Gastrocnemius medialis (tissue), 4 donors: Measurements from ENCODE around the gene RNF123. TPM values are rescaled to one million over a fixed set of nuclear protein-coding genes. Genes with fewer than 3 reads are reported as not detected.

ENCODE experiments used
- ATAC-seq, 2 donors: fragments of 150-250 bp; one replicate each; pipeline ENCODE4 v1.9.1; 2016
- DNase-seq, 2 donors: peaks; one replicate each; pipeline ENCODE4 v3.0.0-alpha.2; 2019
- H3K27ac ChIP-seq, 4 donors: fragments of 200-600 bp; sonication (generic); 1 replicate in 1 of 4; 2 replicates in 3 of 4; pipeline ENCODE4 v1.5.1; 2016 to 2018; ENCODE audit warnings: mild to moderate bottlenecking in 2 of 4, moderate library complexity in 1 of 4
- H3K27me3 ChIP-seq, 3 donors: fragments of 200-600 bp; sonication (generic) in 2 of 3; 1 replicate in 1 of 3; 2 replicates in 2 of 3; pipeline versions ENCODE4 v1.5.1 to v1.6.0; 2016 to 2019; ENCODE audit warnings: mild to moderate bottlenecking in 1 of 3, moderate library complexity in 1 of 3
- H3K36me3 ChIP-seq, 2 donors: fragments of 200-600 bp; sonication (generic) in 1 of 2; one replicate each; pipeline ENCODE4 v1.5.1; 2017 to 2018
- H3K4me1 ChIP-seq, 2 donors: fragments of 200-600 bp; sonication (generic) in 1 of 2; one replicate each; pipeline ENCODE4 v1.5.1; 2016 to 2017; ENCODE audit warnings: mild to moderate bottlenecking in 2 of 2
- H3K4me3 ChIP-seq, 4 donors: fragments of 200-600 bp; sonication (generic) in 3 of 4; 1 replicate in 1 of 4; 2 replicates in 3 of 4; pipeline ENCODE4 v1.5.1; 2016 to 2019; ENCODE audit warnings: mild to moderate bottlenecking in 2 of 4
- H3K9me3 ChIP-seq, 3 donors: fragments of 200-600 bp; sonication (generic) in 2 of 3; 1 replicate in 1 of 3; 2 replicates in 2 of 3; pipeline ENCODE4 v1.5.1; 2016 to 2019
- CTCF ChIP-seq, 5 experiments: fragments of 450-650 bp in 3 of 5; fragments of 200-600 bp in 2 of 5; sonication (generic) in 2 of 5; IDR thresholded peaks in 4 of 5; conservative IDR thresholded peaks in 1 of 5; 1 replicate in 4 of 5; 2 replicates in 1 of 5; pipeline ENCODE4 v1.5.1; 2016 to 2019; ENCODE audit warnings: antibody characterized with exemption in 5 of 5, mild to moderate bottlenecking in 3 of 5, moderate library complexity in 3 of 5
- POLR2A ChIP-seq, 2 donors: fragments of 450-650 bp; IDR thresholded peaks; one replicate each; pipeline ENCODE4 v1.6.1; 2017; ENCODE audit warnings: antibody characterized with exemption in 2 of 2, mild to moderate bottlenecking in 2 of 2, moderate library complexity in 2 of 2
- in situ Hi-C, 4 donors: fragments of 200-750 bp; cut with MboI; loops; one replicate each; pipeline versions ENCODE4 v1.15.0 to v1.8.0; 2017; ENCODE audit warnings: low sequenced_read_pairs in 4 of 4
- intact Hi-C: fragments of 100-400 bp; cut with DNase I; formaldehyde crosslinking; loops from one replicate; pipeline ENCODE4 v1.15.1; 2023; ENCODE audit warnings: low total_unique reads
- total RNA-seq, 4 donors: library from RNA; depleted of rRNA; stranded (reverse); fragments of >200 nt; gene quantifications; one replicate each; pipeline versions ENCODE4 v1.1.0 to v1.2.3, GENCODE V29; 2016

Gene RNF123
- total RNA-seq, 4 donors from 2014 or later: 82.8 to 132 (median 128) TPM

- H3K27ac ChIP-seq: peak overlapping the region in 1 of 4 donors; percentile 96
- peaks cover 0 to 26% of the 10 kb centered on the region in 2 donors for H3K36me3 ChIP-seq
- TF ChIP-seq CTCF (IDR thresholded peaks at IDR 0.05 in 4 of 5, conservative IDR thresholded peaks at IDR 0.05 in 1 of 5) (no peak), POLR2A (IDR thresholded peaks at IDR 0.05) (no peak)
- in situ Hi-C loops (no loop called here), intact Hi-C loops (no loop called here)
- H3K9me3 ChIP-seq: no peaks in the 10 kb centered on the region
- H3K4me3 ChIP-seq: no peak overlapping the region
- peak in 1 of 2 donors; percentile 34 for DNase-seq
- no peaks in the 10 kb centered on the region for H3K27me3 ChIP-seq
- ATAC-seq: no peak
- peaks cover 27 to 41% of the 10 kb centered on the region in 2 donors for H3K4me1 ChIP-seq
Observed at GRCh38 chr3:49720855-49721595, 31.7 kb downstream of the RNF123 start.

- in situ Hi-C loops (no loop called here), intact Hi-C loops (no loop called here)
- Histone ChIP-seq H3K4me3 (no peak overlapping the region), H3K27me3 (no peaks in the 10 kb centered on the region), H3K9me3 (no peaks in the 10 kb centered on the region), H3K27ac (peak overlapping the region in 2 of 4 donors; percentile 13 to 96), H3K4me1 (peaks cover 27 to 41% of the 10 kb centered on the region in 2 donors), H3K36me3 (peaks cover 0 to 27% of the 10 kb centered on the region in 2 donors)
- ATAC-seq (no peak), DNase-seq (no peak)
- TF ChIP-seq POLR2A (IDR thresholded peaks at IDR 0.05) (no peak), CTCF (IDR thresholded peaks at IDR 0.05 in 4 of 5, conservative IDR thresholded peaks at IDR 0.05 in 1 of 5) (no peak)
Observed at GRCh38 chr3:49721596-49721895, 32.2 kb downstream of the RNF123 start.

GRCh38 chr3:49721896-49722781 lies 32.8 kb downstream of the RNF123 start:
- in situ Hi-C loops: no loop called here

GRCh38 chr3:49722896-49723295 lies 33.5 kb downstream of the RNF123 start:
- ATAC-seq: no peak
- intact Hi-C loops: loop anchor here (2.0 kb wide), 1 partner anchor 80 kb away; the partner anchor contains the start of gene INKA1
- Histone ChIP-seq H3K27me3 (no peaks in the 10 kb centered on the region), H3K27ac (peak overlapping the region; percentile 88 to 100 (median 96)), H3K4me3 (peak overlapping the region; percentile 79 to 99 (median 92)), H3K4me1 (peaks cover 27 to 41% of the 10 kb centered on the region in 2 donors), H3K9me3 (no peaks in the 10 kb centered on the region), H3K36me3 (peaks cover 0 to 39% of the 10 kb centered on the region in 2 donors)
- DNase-seq: no peak
- no peak for TF ChIP-seq CTCF (IDR thresholded peaks at IDR 0.05 in 4 of 5, conservative IDR thresholded peaks at IDR 0.05 in 1 of 5)
- no peak for TF ChIP-seq POLR2A (IDR thresholded peaks at IDR 0.05)
- in situ Hi-C loops: no loop called here

More at GRCh38 chr3:49721896-49722781, 32.8 kb downstream of the RNF123 start:
- no peaks in the 10 kb centered on the region for H3K27me3 ChIP-seq
- H3K4me1 ChIP-seq: peaks cover 27 to 41% of the 10 kb centered on the region in 2 donors
- intact Hi-C loops: loop anchor here (2.0 kb wide), 1 partner anchor 81 kb away; the partner anchor contains the start of gene INKA1
- TF ChIP-seq POLR2A (IDR thresholded peaks at IDR 0.05) (no peak), CTCF (IDR thresholded peaks at IDR 0.05 in 4 of 5, conservative IDR thresholded peaks at IDR 0.05 in 1 of 5) (no peak)
- H3K36me3 ChIP-seq: peaks cover 0 to 33% of the 10 kb centered on the region in 2 donors
- H3K9me3 ChIP-seq: no peaks in the 10 kb centered on the region
- DNase-seq (peak in 1 of 2 donors; percentile 22), ATAC-seq (no peak)
- H3K4me3 ChIP-seq: peak overlapping the region in 2 of 4 donors; percentile 90 to 99
- peak overlapping the region; percentile 88 to 100 (median 96) for H3K27ac ChIP-seq
